IPS DF 6.9 (cell line): ENCODE results near the gene CUX1.
"Not testable (repeated sequence)": the region's sequence is repeated elsewhere in the genome, so short reads cannot be mapped to it uniquely, and the experiment has no call there.

Experiments used
- DNase-seq: peaks from one replicate; pipeline ENCODE4 v3.0.0-alpha.2; 2013; ENCODE audit warnings: low read depth, low spot score
- H3K27ac ChIP-seq: one replicate; pipeline ENCODE4 v1.5.1; 2013; ENCODE audit warnings: low read length, control low read depth
- H3K27me3 ChIP-seq: 2 replicates; pipeline ENCODE4 v1.6.1; 2013; ENCODE audit warnings: mild to moderate bottlenecking, low read length; ENCODE audit not compliant: control insufficient read depth, insufficient read depth
- H3K36me3 ChIP-seq: 2 replicates; pipeline ENCODE4 v1.6.1; 2013; ENCODE audit warnings: low read length; ENCODE audit not compliant: control insufficient read depth, insufficient read depth
- H3K4me1 ChIP-seq: 2 replicates; pipeline ENCODE4 v1.6.1; 2013; ENCODE audit warnings: low read length; ENCODE audit not compliant: control insufficient read depth, insufficient read depth
- H3K4me3 ChIP-seq: 2 replicates; pipeline ENCODE4 v1.5.1; 2013; ENCODE audit warnings: mild to moderate bottlenecking, low read length
- H3K9me3 ChIP-seq: 2 replicates; pipeline ENCODE4 v1.6.1; 2013; ENCODE audit warnings: low read length, inconsistent platforms; ENCODE audit not compliant: control insufficient read depth, insufficient read depth
- WGBS: extraction: QIAGEN DNeasy Blood & Tissue Kit; methylation state at CpG from one replicate; pipeline ENCODE4 v1.1.7; 2013; ENCODE audit warnings: mixed read lengths, missing lambda C conversion rate; ENCODE audit not compliant: insufficient read length, insufficient coverage; 5-methylcytosine and 5-hydroxymethylcytosine counted together

Gene CUX1

DNA sequence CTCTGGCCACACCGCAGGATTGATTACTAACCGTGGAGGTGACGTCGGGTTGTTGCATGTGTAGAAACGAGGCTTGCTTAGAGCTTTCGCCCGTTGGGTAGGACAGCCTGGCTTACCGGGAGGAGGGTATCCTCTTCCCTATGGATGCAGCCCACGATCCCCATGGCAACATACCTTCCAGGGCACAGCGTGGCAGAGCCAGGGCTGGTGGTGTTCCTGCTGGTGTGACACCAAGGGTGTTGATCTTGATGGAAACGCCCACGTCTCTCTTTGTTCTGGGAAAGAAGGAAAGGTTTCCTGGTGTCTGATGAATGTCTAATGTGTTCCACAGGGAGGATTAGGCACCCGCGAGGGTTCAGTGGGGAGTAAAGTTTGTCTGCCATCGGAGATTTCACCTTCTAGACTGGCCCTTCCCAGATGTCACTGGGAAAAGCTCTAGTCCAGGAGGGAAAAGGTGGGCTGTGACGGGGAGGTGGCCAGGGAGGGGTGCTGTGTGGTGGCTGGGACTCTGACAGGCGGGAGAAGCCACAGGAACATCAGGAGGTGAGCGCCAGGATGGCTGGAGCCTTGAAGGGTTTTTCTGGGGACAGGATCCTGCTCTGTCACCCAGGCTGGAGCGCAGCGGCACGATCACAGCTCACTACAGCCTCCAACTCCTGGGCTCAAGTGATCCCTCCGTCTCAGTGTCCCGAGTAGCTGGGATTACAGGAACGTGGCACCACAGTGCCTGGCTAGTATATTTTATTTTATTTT is 102.1 kb downstream of the CUX1 start:
- Histone ChIP-seq H3K4me1 (peaks cover 5% of the 10 kb centered on the region), H3K27ac (no peak overlapping the region), H3K27me3 (no peaks in the 10 kb centered on the region), H3K4me3 (no peak overlapping the region), H3K36me3 (0 out of 2 replicates have a peak, but pooled peaks cover 2% of the 10 kb centered on the region), H3K9me3 (no peaks in the 10 kb centered on the region)
- WGBS: no CpG with 5 or more reads among the region's 24 CpGs
- no peak for DNase-seq

DNA sequence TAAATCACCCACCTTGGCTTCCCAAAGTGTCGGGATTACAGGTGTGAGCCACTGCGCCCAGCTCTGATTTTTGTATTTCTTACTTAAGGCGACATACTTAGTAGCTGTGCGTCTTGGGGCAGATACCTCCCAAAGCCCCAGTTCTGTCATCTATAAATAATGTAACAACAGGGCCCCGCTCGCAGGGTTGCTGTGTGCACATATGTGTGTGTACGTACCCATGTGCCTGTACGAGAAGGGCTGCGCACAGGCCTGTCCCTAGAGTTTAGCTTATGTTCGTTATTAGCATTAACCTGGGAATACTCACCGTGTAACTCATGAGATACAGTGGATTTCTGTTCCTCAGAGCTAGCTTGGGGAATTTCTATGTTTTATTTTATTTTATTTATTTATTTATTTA is 103.6 kb downstream of the CUX1 start:
- no peak overlapping the region for H3K27ac ChIP-seq
- DNase-seq: no peak
- no CpG with 5 or more reads among the region's 11 CpGs for WGBS
- no peak overlapping the region for H3K4me3 ChIP-seq
- H3K36me3 ChIP-seq: 0 out of 2 replicates have a peak, but pooled peaks cover 2% of the 10 kb centered on the region
- peaks cover 5% of the 10 kb centered on the region for H3K4me1 ChIP-seq
- no peaks in the 10 kb centered on the region for H3K27me3 ChIP-seq
- no peaks in the 10 kb centered on the region for H3K9me3 ChIP-seq

DNA sequence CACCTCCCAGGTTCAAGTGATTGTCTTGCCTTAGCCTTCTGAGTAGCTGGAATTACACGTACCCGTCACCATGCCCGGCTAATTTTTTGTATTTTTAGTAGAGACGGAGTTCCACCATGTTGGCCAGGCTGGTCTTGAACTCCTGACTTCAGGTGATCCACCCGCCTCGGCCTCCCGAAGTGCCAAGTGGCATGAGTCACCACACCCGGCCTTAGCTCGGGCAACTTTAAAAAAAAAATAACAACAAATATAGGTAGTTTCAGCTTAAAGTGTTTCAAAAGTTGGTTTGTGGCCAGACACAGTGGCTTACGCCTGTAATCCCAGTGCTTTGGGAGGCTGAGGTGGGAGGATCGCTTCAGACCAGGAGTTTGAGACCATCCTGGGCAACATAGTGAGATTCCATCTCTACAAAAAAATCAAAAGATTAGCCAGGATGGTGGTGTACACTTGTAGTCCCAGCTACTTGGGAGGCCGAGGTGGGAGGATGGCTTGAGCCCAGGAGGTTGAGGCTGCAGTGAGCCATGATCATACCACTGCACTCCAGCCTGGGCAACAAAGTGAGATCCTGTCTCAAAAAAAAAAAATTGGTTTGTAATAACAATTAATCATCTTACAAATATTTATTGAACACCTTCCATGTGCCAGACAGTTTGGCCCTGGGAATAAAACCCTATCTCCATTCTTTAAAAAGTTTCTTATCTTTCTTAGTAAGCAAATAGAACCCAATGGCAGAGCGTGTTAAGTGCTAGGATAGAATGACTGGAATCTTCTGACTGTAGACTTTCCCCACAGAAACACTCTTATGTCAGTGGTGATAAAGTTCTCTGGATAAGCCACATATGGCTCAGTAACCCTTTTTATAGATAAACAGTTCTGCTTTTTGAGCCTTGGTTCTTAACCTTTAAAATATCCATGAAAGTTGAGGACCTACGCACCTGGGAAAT is 104.4 kb downstream of the CUX1 start:
- H3K9me3 ChIP-seq, H3K36me3 ChIP-seq, H3K27me3 ChIP-seq, DNase-seq, H3K4me3 ChIP-seq, H3K4me1 ChIP-seq, H3K27ac ChIP-seq: not testable (repeated sequence)
- WGBS: no CpG with 5 or more reads among the region's 14 CpGs

DNA sequence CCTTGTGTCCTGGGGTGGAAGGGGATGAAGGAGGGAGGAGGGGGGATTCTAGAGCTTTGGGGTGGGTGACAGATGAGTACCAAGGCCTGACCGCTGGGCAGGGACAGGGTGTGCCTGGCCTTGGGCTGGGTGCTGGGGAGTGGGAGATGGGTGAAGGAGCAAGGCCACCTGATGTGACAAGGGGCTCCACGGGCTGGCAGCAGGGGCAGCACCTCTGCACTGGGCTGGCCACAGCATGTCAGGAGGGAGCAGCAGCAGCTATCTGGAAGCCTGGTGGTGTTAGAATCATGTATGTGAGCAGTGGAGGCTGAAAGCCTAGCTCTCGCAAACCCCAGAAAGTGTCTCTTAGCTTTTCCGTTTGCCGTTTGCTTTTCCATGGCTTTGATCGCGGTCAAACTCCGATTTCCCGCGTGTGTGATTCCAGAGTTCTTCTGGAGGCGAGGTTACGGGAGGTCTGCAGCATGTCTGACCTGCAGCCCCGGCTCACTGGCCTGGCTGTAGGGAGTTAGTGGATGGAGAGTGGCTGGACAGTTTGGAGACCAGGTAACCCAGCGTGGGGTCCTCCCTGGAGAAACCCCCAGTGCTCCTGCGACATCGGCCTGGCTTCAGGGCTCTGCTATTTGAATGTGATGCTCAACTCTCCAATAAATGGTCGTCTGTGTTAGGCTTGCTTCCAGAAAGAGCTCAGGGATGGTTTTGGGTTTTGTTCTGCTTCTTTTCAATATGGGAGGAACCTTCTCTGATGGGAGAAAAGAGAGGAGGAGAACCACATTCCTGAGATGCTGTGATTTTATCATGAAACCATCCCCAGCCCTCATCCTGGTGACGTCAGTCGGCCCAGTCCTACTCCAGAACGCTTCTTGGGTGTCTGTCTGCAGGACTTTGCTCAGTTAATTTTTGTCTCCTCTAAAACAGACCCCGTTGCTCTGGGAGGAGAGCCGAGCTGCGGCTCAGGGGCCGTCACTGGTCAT is 105.5 kb downstream of the CUX1 start:
- 0 out of 2 replicates have a peak, but pooled peaks cover 2% of the 10 kb centered on the region for H3K36me3 ChIP-seq
- H3K4me1 ChIP-seq: peaks cover 5% of the 10 kb centered on the region
- H3K4me3 ChIP-seq: no peak overlapping the region
- H3K9me3 ChIP-seq: no peaks in the 10 kb centered on the region
- DNase-seq: no peak
- no CpG with 5 or more reads among the region's 24 CpGs for WGBS
- no peaks in the 10 kb centered on the region for H3K27me3 ChIP-seq
- H3K27ac ChIP-seq: no peak overlapping the region

DNA sequence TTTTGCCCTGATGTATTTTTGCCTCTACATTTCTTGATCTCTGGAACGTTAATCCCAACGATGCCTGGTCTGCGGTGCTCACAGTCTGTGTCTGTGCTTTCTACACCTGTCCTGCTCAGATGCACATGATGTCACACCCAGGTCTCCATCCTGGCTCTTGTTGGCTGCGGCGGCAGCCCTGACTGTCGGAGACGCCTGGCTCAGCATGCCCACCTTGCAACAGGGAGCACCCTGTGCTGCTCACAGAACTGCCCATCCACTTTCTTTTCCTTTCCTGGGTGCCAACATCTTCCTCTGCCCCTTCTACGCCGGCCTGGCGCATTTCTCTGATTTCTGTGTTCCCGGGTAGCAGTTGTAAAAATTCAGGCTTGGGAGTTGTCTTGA is 106.2 kb downstream of the CUX1 start:
- DNase-seq: no peak
- Histone ChIP-seq H3K4me3 (no peak overlapping the region), H3K9me3 (no peaks in the 10 kb centered on the region), H3K36me3 (no peaks in the 10 kb centered on the region), H3K27me3 (no peaks in the 10 kb centered on the region), H3K4me1 (peaks cover 5% of the 10 kb centered on the region), H3K27ac (no peak overlapping the region)
- no CpG with 5 or more reads among the region's 11 CpGs for WGBS

DNA sequence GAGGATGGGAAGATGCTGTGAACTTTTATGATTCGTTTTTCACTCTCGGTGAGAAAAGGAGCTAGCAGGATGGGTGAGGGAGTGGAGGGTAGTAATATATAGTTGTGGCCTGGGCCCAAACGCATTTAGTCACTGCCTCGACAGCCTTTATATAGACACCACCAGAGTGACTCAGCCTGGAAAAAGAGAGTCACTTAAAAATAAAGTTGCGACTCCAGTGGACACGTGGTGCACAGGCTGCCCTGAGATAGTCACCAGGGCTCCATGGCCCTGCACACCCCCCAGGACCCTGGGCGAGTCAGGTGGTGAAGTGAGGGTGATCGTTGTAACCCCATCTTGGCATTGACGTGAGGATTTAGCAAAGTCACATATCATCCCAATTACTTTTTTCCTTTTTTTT is 106.7 kb downstream of the CUX1 start:
- Histone ChIP-seq H3K27ac (no peak overlapping the region), H3K27me3 (no peaks in the 10 kb centered on the region), H3K4me1 (peaks cover 5% of the 10 kb centered on the region), H3K4me3 (no peak overlapping the region), H3K9me3 (no peaks in the 10 kb centered on the region), H3K36me3 (no peaks in the 10 kb centered on the region)
- DNase-seq: no peak
- no CpG with 5 or more reads among the region's 9 CpGs for WGBS

DNA sequence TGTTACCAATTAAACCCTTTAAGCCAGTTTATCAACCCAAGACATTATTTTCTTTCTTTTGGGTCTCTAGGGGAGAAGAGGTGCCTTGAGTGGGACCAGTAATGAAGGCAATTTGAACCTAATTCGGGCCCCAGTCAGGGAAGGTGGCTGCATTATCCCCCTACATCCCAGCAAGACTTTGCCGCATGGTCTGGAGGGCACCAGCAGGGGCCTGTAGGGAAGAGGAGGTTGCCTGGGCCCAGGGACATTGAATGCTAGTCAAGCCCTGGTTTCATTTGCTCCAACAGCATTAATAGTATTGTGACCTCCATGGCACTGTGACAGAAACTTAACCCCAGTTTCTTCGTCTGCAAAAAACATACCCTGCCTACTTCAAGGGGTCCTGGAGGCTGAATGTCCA is 108.8 kb downstream of the CUX1 start:
- H3K27ac ChIP-seq: no peak overlapping the region
- no peaks in the 10 kb centered on the region for H3K9me3 ChIP-seq
- H3K36me3 ChIP-seq: no peaks in the 10 kb centered on the region
- DNase-seq: no peak
- no peak overlapping the region for H3K4me3 ChIP-seq
- no CpG with 5 or more reads among the region's 3 CpGs for WGBS
- no peaks in the 10 kb centered on the region for H3K27me3 ChIP-seq
- peaks cover 5% of the 10 kb centered on the region for H3K4me1 ChIP-seq

DNA sequence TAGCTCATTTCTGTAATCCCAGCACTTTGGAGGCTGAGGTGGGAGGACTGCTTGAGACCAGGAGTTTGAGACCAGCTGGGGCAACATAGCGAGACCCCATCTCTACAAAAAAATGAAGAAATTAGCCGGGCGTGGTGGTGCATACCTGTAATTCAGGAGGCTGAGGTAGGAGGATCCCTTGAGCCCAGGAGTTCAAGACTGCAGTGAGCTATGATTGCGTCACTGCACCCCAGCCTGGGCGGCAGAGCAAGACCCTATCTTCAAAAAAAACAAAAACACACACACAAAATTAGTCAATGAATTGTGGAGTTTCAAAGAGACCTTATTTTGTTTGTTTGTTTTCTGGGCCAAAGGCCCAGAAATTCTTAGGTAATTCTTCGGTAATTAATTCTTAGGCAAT is 110.0 kb downstream of the CUX1 start:
- WGBS: no CpG with 5 or more reads among the region's 6 CpGs
- H3K4me3 ChIP-seq: no peak overlapping the region

DNA sequence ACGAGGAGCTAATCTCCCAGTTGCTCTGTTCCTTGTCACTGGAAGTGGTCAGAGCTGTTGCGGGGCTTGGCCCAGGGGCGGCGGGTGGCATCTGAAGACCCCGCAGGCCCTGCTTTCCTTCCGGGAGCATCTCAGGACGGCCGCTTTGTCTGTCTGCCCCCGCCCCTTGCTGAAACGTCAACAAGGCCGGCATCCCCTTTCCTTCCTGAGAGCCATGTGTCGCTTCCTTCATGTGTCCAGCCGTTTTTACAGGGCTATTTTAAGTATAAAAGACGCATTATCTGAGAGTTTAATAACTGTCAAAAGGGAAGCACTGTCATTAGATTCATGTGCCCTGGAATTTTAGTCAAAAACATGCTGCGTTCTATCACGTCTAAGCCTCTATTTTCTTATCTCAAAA is 110.4 kb downstream of the CUX1 start:
- no peaks in the 10 kb centered on the region for H3K27me3 ChIP-seq
- whole genome bisulfite sequencing: no CpG with 5 or more reads among the region's 16 CpGs
- peaks cover 1% of the 10 kb centered on the region for H3K4me1 ChIP-seq
- DNase-seq: no peak
- H3K27ac ChIP-seq: no peak overlapping the region
- H3K36me3 ChIP-seq: no peaks in the 10 kb centered on the region
- no peaks in the 10 kb centered on the region for H3K9me3 ChIP-seq
- no peak overlapping the region for H3K4me3 ChIP-seq

More for the DNA sequence above, 110.0 kb downstream of the CUX1 start:
- H3K27me3 ChIP-seq: no peaks in the 10 kb centered on the region
- no peaks in the 10 kb centered on the region for H3K9me3 ChIP-seq
- DNase-seq: no peak
- H3K4me1 ChIP-seq: peaks cover 5% of the 10 kb centered on the region
- H3K27ac ChIP-seq: no peak overlapping the region
- H3K36me3 ChIP-seq: no peaks in the 10 kb centered on the region

DNA sequence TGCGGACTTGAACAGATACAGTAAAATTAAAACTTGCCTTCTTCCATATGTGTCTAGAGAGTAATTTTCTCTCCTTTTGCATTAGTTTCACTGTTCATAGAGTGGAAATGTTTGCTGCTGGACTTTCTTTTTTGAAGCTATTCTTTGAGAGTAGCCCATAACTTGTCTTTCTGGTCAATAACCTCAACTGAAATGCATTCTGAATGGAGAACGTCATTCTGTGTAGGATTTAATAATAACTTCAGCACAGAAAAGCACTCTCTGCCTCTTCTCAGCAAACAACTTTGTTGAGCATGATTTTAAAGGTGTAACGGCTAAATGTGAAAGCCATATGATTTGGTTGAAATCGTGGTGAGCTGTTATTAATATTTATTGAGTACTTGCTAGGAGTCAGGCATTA is 111.8 kb downstream of the CUX1 start:
- no peak overlapping the region for H3K27ac ChIP-seq
- H3K36me3 ChIP-seq: no peaks in the 10 kb centered on the region
- 100% methylated on average over 2 of the region's 4 CpGs for WGBS

More for the DNA sequence above, 111.8 kb downstream of the CUX1 start:
- no peak for DNase-seq
- no peaks in the 10 kb centered on the region; the same call in 1 of the 2 replicates for H3K4me1 ChIP-seq
- no peaks in the 10 kb centered on the region for H3K27me3 ChIP-seq
- no peak overlapping the region for H3K4me3 ChIP-seq
- no peaks in the 10 kb centered on the region for H3K9me3 ChIP-seq
